Fibroblast of lung (primary cell): Measurements from ENCODE around the gene CD86.

ENCODE experiments used
- CTCF ChIP-seq, 2 donors: IDR thresholded peaks in 1 of 2; conservative IDR thresholded peaks in 1 of 2; 1 replicate in 1 of 2; 2 replicates in 1 of 2; pipeline ENCODE4 v1.5.1; 2011 to 2012; ENCODE audit warnings: low read length in 2 of 2, control low read depth in 1 of 2, inconsistent platforms in 1 of 2, low read depth in 1 of 2, mild to moderate bottlenecking in 1 of 2
- EZH2 ChIP-seq: IDR thresholded peaks from 2 replicates; pipeline ENCODE4 v1.5.1; 2012; ENCODE audit warnings: low read length, control low read depth, mild to moderate bottlenecking; ENCODE audit errors: missing control alignments

- TF ChIP-seq CTCF (conservative IDR thresholded peaks at IDR 0.05 in 1 of 2, IDR thresholded peaks at IDR 0.05 in 1 of 2; ENCODE audit: low read depth in 1 of 2, low read length in 2 of 2) (no peak), EZH2 (no peak)
Measured at GRCh38 chr3:122008166-122008565, 47.0 kb upstream of the CD86 start.
